Lower leg skin (tissue), 3 donors: ENCODE results near the gene ERC2.

Experiments
- CTCF ChIP-seq, 3 donors: fragments of 450-650 bp; IDR thresholded peaks; one replicate each; pipeline ENCODE4 v1.5.1; 2016; ENCODE audit warnings: antibody characterized with exemption in 3 of 3, mild to moderate bottlenecking in 3 of 3, moderate library complexity in 2 of 3
- POLR2A ChIP-seq, 2 donors: fragments of 450-650 bp; IDR thresholded peaks; one replicate each; pipeline ENCODE4 v1.6.1; 2016 to 2017; ENCODE audit warnings: antibody characterized with exemption in 2 of 2, mild to moderate bottlenecking in 1 of 2, moderate library complexity in 1 of 2

DNA sequence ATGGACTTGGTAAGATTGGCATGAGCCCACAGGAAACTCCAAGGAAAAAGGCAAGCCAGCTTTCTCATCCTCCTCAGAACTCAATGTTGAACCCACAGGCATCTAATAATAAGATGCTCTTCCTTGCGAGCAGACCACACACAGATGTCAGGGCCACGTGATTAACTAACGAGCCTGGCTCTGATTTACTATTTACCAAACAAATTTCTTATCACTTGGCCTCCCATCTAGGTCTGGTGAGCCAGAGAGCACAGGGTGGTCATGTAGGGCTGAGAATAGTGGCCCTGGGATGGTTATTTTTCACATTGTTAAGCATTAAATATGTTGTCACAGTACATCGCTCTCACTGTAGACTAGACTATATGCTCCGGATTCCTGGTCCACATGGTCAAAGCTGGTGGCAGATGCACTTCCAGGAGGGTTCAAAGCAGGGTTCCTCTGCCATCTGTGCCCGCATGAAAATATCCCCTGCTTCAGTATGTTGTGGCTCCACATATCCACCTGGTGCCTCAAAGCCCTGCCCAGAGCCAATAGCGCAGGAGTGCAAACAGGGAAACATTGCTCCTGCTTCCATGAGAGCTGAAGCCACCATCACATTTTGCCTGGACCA lies 508.7 kb downstream of the ERC2 start:
- TF ChIP-seq CTCF (IDR thresholded peaks at IDR 0.05) (no peak), POLR2A (IDR thresholded peaks at IDR 0.05) (no peak)
